ENCODE data around the gene PRR7.

DNA sequence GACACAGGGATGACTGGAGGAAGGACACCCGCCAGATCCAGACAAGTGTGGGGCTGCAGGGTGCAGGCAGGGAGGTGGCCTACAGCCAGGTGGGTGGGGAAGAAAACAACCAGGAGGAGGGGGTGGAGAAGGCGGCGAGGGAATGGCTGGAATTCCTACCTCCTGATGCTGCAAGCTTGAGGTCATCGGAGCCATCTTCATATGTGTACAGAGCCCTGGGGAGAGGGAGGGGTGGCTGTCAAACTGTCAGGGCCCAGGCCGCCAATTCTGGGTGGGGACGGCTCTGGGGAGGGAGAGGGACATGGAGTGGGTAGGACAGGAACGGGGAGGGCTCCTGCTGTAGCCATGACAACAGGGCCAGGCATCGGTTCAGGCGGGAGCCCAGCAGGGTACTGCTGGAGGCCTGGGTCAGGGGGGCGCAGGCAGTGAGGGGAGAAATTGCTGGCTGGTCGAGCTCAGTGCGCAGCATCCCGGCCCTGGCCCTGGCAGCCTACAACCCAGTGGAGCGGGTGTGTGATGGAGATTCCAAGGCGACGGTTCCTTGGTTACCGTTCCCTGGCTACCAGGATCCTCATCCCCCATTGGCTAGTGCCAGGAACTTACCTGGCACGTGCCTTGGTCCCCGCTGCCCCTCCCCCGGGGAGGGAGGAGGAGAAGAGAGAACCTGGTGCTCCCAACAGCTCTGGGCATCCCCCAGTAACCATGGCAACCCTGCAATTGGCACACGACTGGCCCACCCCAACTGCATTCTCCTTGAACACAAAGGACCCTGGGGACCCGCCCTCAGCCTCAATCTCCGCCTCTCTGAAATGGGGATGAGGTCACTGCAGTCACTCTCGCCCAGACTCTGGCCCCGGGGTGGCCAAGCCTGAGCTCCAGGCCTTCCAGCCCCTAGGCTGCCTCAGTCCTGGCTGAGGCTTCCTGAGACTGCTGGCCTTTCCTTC lies 22.3 kb downstream of the PRR7 start:
- TF ChIP-seq, protein P1, sequence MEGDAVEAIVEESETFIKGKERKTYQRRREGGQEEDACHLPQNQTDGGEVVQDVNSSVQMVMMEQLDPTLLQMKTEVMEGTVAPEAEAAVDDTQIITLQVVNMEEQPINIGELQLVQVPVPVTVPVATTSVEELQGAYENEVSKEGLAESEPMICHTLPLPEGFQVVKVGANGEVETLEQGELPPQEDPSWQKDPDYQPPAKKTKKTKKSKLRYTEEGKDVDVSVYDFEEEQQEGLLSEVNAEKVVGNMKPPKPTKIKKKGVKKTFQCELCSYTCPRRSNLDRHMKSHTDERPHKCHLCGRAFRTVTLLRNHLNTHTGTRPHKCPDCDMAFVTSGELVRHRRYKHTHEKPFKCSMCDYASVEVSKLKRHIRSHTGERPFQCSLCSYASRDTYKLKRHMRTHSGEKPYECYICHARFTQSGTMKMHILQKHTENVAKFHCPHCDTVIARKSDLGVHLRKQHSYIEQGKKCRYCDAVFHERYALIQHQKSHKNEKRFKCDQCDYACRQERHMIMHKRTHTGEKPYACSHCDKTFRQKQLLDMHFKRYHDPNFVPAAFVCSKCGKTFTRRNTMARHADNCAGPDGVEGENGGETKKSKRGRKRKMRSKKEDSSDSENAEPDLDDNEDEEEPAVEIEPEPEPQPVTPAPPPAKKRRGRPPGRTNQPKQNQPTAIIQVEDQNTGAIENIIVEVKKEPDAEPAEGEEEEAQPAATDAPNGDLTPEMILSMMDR (IDR thresholded peaks at IDR 0.05; ENCODE audit: low read depth, low read length, missing input control): no peak
- TF ChIP-seq, protein P2, sequence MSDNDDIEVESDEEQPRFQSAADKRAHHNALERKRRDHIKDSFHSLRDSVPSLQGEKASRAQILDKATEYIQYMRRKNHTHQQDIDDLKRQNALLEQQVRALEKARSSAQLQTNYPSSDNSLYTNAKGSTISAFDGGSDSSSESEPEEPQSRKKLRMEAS (IDR thresholded peaks at IDR 0.05): no peak
- TF ChIP-seq RAD21 (IDR thresholded peaks at IDR 0.05) (no peak), SP1 (IDR thresholded peaks at IDR 0.05) (no peak), TAF1 (conservative IDR thresholded peaks at IDR 0.05) (no peak), GABPA (IDR thresholded peaks at IDR 0.05 in 1 of 2, conservative IDR thresholded peaks at IDR 0.05 in 1 of 2) (no peak)
- TF ChIP-seq, protein P3, sequence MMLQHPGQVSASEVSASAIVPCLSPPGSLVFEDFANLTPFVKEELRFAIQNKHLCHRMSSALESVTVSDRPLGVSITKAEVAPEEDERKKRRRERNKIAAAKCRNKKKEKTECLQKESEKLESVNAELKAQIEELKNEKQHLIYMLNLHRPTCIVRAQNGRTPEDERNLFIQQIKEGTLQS (IDR thresholded peaks at IDR 0.05): no peak

Measured in liver (tissue), 3 donors.